Spleen (tissue), 7 donors: ENCODE results near the gene RAB10.

Source experiments
- POLR2A ChIP-seq, 3 donors: fragments of 450-650 bp; IDR thresholded peaks; one replicate each; pipeline ENCODE4 v1.5.1; 2017; ENCODE audit warnings: antibody characterized with exemption in 3 of 3, mild to moderate bottlenecking in 1 of 3
- TF ChIP-seq, protein P1 (sequence below), 11 experiments: fragments of 200-600 bp in 7 of 11; fragments of 450-650 bp in 4 of 11; sonication (generic) in 4 of 11; IDR thresholded peaks in 8 of 11; conservative IDR thresholded peaks in 3 of 11; 1 replicate in 7 of 11; 2 replicates in 4 of 11; pipeline versions ENCODE4 v1.4.0 to v1.8.0; 2016 to 2021; ENCODE audit warnings: antibody characterized with exemption in 11 of 11, inconsistent platforms in 4 of 11, mild to moderate bottlenecking in 1 of 11
- donor health status: DM: no; HTN: no; CAD: no; lungs with moderate emphysema.
- donor health status: DM: no; HTN: no; CAD: no.
- donor health status: DM: no; HTN: no; CAD: no.

DNA sequence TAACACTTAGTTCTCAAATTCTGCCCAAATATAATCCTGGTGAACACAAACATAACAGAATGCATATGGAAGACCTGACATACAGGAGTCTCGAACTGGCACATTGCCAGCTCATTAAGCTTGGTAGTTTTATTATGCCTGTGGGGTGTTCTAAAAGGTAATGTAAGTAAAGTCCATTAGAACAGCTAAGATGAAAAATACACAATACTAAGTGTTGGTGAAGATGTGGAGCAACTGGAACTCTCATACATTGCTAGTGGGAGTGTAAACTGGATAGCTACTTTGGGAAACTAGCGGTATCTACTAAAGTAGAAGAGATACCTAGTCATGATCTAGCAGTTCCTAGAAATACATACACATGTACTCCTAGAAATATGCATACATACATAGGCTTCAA lies 24.3 kb upstream of the RAB10 start:
- TF ChIP-seq, protein P1, sequence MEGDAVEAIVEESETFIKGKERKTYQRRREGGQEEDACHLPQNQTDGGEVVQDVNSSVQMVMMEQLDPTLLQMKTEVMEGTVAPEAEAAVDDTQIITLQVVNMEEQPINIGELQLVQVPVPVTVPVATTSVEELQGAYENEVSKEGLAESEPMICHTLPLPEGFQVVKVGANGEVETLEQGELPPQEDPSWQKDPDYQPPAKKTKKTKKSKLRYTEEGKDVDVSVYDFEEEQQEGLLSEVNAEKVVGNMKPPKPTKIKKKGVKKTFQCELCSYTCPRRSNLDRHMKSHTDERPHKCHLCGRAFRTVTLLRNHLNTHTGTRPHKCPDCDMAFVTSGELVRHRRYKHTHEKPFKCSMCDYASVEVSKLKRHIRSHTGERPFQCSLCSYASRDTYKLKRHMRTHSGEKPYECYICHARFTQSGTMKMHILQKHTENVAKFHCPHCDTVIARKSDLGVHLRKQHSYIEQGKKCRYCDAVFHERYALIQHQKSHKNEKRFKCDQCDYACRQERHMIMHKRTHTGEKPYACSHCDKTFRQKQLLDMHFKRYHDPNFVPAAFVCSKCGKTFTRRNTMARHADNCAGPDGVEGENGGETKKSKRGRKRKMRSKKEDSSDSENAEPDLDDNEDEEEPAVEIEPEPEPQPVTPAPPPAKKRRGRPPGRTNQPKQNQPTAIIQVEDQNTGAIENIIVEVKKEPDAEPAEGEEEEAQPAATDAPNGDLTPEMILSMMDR (IDR thresholded peaks at IDR 0.05 in 8 of 11, conservative IDR thresholded peaks at IDR 0.05 in 3 of 11), result no peak
- no peak for TF ChIP-seq POLR2A (IDR thresholded peaks at IDR 0.05)
